PFSK-1 (cell line): ENCODE measurements around the gene PTGDS.

ENCODE experiments used
- FOXP2 ChIP-seq: optimal IDR thresholded peaks from 2 replicates; pipeline ENCODE3; 2011; ENCODE audit warnings: borderline replicate concordance, control low read depth, inconsistent platforms; ENCODE audit not compliant: insufficient read depth; ENCODE audit errors: extremely low read length, extremely low read depth
- POLR2AphosphoS5 ChIP-seq: IDR thresholded peaks from 2 replicates; pipeline ENCODE4 v1.6.1; 2012; ENCODE audit warnings: low read depth, mild to moderate bottlenecking, control low read depth, low read length, moderate library complexity
- SIN3A ChIP-seq: IDR thresholded peaks from 2 replicates; pipeline ENCODE4 v1.6.1; 2012; ENCODE audit warnings: mild to moderate bottlenecking, low read length, moderate library complexity, borderline replicate concordance; ENCODE audit not compliant: insufficient read depth
- TAF1 ChIP-seq: IDR thresholded peaks from 2 replicates; pipeline ENCODE4 v1.6.1; 2012; ENCODE audit warnings: low read length, control low read depth, borderline replicate concordance; ENCODE audit not compliant: insufficient read depth
- TF ChIP-seq, protein P1 (sequence below), 2 experiments: IDR thresholded peaks; 2 replicates each; pipeline versions ENCODE4 v1.6.1 to v1.8.0; 2011 to 2012; ENCODE audit warnings: low read depth in 2 of 2, low read length in 2 of 2, control low read depth in 1 of 2, inconsistent platforms in 1 of 2, mild to moderate bottlenecking in 1 of 2, moderate library complexity in 1 of 2; ENCODE audit not compliant: insufficient read depth in 1 of 2

Gene PTGDS

GRCh38 chr9:137015540-137015930 is 38.2 kb downstream of the PTGDS start:
- TF ChIP-seq, protein P1, sequence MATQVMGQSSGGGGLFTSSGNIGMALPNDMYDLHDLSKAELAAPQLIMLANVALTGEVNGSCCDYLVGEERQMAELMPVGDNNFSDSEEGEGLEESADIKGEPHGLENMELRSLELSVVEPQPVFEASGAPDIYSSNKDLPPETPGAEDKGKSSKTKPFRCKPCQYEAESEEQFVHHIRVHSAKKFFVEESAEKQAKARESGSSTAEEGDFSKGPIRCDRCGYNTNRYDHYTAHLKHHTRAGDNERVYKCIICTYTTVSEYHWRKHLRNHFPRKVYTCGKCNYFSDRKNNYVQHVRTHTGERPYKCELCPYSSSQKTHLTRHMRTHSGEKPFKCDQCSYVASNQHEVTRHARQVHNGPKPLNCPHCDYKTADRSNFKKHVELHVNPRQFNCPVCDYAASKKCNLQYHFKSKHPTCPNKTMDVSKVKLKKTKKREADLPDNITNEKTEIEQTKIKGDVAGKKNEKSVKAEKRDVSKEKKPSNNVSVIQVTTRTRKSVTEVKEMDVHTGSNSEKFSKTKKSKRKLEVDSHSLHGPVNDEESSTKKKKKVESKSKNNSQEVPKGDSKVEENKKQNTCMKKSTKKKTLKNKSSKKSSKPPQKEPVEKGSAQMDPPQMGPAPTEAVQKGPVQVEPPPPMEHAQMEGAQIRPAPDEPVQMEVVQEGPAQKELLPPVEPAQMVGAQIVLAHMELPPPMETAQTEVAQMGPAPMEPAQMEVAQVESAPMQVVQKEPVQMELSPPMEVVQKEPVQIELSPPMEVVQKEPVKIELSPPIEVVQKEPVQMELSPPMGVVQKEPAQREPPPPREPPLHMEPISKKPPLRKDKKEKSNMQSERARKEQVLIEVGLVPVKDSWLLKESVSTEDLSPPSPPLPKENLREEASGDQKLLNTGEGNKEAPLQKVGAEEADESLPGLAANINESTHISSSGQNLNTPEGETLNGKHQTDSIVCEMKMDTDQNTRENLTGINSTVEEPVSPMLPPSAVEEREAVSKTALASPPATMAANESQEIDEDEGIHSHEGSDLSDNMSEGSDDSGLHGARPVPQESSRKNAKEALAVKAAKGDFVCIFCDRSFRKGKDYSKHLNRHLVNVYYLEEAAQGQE (IDR thresholded peaks at IDR 0.05; ENCODE audit: insufficient read depth in 1 of 2, low read depth in 2 of 2, low read length in 2 of 2), result no peak
- TF ChIP-seq SIN3A, result no peak
- TF ChIP-seq FOXP2, result no peak
- no peak for TF ChIP-seq TAF1

DNA sequence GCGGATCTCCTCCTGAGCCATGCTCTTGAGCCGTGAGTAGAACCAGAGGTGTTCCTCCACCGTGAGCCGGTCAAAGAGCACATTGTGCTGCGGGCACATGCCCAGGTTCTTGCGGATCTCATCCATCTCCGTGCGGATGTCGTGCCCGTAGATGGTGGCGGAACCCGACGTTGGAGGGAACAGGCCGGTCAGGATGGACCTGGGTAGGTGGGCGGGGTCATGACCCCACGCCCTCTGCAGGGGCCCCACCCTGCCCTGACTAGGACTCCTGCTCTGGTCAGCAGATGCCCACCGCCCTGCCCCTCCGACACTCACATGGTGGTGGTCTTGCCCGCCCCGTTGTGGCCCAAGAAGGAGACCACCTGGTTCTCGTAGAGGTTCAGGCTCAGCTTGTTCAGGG is 38.7 kb downstream of the PTGDS start:
- TF ChIP-seq TAF1 (no peak), SIN3A (no peak), POLR2AphosphoS5 (no peak), FOXP2 (no peak)
- TF ChIP-seq, protein P1 (IDR thresholded peaks at IDR 0.05; ENCODE audit: insufficient read depth in 1 of 2, low read depth in 2 of 2, low read length in 2 of 2), result no peak

DNA sequence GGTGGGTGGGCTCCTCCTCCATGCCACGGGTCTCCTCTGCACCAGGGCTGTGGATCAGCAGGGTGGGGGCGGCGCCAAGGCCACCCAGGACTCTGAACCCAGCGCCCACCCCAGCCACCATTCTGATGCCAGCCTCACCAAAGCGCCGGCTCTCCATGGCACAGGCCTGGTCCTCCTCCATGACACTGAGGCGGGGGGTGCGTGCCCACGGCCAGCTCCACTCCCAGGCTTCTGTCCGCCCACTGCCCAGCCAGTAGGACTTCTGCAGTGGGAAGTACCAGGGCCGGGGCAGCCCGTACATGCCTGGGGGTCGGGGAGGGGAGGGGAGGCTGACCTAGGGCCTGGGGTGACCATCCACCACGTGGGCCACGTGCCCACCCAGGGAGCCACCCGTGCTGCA is 39.1 kb downstream of the PTGDS start:
- no peak for TF ChIP-seq TAF1
- no peak for TF ChIP-seq SIN3A

DNA sequence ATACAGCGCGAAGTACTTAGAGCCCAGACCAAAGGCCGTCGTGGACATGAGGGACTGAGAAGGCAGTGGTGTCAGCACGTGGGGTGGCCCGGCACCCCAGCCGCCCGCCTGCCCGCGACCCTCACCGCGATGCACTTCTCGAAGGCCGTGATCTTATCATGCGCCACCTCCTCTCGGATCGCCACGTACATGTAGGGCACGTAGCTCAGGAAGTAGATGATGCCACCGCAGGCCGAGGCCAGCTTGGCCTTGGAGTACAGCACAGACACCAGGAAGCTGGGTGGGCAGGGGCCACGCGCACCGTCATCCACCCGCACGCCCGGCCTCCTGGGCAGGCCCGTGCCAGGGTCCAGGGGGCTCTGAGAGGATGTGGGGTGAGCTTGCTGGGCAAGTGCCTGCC is 39.8 kb downstream of the PTGDS start:
- TF ChIP-seq, protein P1 (IDR thresholded peaks at IDR 0.05; ENCODE audit: insufficient read depth in 1 of 2, low read depth in 2 of 2, low read length in 2 of 2), result no peak
- TF ChIP-seq TAF1 (no peak), SIN3A (no peak), POLR2AphosphoS5 (no peak), FOXP2 (no peak)

DNA sequence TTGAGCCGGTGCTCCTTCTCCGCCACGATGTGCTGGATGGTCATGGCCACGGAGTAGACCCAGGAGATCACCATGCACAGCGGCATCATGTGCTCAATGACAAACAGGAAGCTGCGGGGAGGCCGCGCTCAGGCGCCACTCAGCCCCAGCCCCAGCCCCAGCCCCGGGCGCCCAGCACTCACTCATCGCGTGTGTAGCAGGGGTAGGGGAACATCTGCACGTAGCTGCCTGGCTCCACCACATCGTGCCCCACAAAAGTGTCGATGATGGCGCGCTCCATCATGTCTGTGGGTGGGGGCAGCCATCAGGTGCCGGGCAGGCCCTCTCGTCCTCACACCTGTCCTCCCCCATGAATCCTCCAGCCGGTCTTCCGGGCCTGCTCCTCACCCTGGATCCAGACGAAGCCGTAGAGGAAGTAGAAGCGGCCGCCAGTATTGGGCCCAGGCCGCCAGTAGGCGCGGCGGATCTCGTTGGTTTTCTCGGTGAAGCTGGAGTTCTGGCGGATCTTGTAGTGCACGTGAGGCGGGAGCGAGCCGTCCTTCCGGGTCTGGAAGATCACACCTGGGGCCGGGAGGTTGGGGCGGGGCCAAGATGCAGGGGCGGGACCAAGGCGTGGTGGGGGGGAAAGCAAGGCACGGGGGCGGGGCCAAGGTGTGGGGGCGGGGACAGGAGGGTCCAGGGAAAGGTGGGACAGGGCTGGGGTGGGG is 40.6 kb downstream of the PTGDS start:
- TF ChIP-seq POLR2AphosphoS5 (no peak), FOXP2 (no peak), SIN3A (no peak), TAF1 (no peak)
- TF ChIP-seq, protein P1 (IDR thresholded peaks at IDR 0.05; ENCODE audit: insufficient read depth in 1 of 2, low read depth in 2 of 2, low read length in 2 of 2), result no peak
